ENCODE measurements around the gene IL11. TPM values are rescaled to one million over a fixed set of nuclear protein-coding genes. Genes with fewer than 3 reads are reported as not detected.

IL11 gene
- polyA plus RNA-seq, 2 of the 4 experiments (the other 2 are of a cell fraction): 52.4 to 100.0 TPM

DNA sequence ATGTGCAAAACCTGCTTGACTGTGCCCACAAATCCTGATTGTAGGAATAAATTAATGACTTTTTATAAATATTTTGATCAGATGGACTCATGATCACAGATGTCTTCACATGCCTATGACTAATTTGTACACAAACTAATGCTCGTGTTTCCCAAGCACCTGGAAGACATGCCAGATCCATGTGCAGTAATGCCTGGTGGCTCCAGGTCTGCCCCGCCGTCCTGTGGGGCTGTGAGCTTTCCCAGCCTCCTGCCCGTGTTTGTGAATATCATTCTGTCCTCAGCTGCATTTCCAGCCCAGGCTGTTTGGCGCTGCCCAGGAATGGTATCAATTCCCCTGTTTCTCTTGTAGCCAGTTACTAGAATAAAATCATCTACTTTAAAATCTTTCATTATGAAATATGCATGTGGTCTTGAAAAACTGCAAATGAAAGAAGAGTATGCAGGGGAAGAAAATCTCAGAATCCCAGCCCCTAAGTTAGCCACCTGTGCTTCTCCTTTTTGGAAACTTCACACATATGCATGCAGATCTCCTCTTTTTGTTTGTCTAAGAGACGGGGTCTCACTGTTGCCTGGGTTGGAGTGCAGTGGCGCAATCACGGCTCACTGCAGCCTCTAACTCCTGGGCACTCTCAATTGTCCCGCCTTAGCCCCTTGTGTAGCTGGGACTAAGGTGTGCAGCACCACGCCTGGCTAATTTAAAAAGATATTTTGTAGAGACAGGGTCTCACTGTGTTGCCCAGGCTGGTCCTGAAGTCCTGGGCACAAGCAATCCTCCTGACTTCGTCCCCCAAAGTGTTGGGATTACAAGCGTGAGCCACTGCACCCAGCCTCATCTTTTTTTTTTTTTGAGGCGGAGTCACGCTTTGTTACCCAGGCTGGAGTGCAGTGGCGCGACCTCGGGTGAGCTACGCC, 21.7 kb upstream of the IL11 start (continued):
- TF ChIP-seq, protein P1, sequence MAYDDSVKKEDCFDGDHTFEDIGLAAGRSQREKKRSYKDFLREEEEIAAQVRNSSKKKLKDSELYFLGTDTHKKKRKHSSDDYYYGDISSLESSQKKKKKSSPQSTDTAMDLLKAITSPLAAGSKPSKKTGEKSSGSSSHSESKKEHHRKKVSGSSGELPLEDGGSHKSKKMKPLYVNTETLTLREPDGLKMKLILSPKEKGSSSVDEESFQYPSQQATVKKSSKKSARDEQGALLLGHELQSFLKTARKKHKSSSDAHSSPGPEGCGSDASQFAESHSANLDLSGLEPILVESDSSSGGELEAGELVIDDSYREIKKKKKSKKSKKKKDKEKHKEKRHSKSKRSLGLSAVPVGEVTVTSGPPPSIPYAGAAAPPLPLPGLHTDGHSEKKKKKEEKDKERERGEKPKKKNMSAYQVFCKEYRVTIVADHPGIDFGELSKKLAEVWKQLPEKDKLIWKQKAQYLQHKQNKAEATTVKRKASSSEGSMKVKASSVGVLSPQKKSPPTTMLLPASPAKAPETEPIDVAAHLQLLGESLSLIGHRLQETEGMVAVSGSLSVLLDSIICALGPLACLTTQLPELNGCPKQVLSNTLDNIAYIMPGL (CRISPR knock-in tag; IDR thresholded peaks at IDR 0.05; ENCODE audit: borderline replicate concordance): no peak
- TF ChIP-seq TFCP2L1 (CRISPR knock-in tag; IDR thresholded peaks at IDR 0.05) (no peak), RCOR1 (IDR thresholded peaks at IDR 0.05; ENCODE audit: low read depth, low read length) (no peak), POLR2AphosphoS2 (conservative IDR thresholded peaks at IDR 0.05; ENCODE audit: low read length) (0 out of 2 replicates have a peak, but pooled peaks have one; percentile 3), ESRRA (IDR thresholded peaks at IDR 0.05; ENCODE audit: borderline replicate concordance, low read length) (no peak), HOXB5 (CRISPR knock-in tag; IDR thresholded peaks at IDR 0.05) (no peak), NFE2L2 (conservative IDR thresholded peaks at IDR 0.05; ENCODE audit: low read length) (no peak), NPAS2 (CRISPR knock-in tag; IDR thresholded peaks at IDR 0.05; ENCODE audit: borderline replicate concordance) (no peak)
- TF ChIP-seq, protein P2, sequence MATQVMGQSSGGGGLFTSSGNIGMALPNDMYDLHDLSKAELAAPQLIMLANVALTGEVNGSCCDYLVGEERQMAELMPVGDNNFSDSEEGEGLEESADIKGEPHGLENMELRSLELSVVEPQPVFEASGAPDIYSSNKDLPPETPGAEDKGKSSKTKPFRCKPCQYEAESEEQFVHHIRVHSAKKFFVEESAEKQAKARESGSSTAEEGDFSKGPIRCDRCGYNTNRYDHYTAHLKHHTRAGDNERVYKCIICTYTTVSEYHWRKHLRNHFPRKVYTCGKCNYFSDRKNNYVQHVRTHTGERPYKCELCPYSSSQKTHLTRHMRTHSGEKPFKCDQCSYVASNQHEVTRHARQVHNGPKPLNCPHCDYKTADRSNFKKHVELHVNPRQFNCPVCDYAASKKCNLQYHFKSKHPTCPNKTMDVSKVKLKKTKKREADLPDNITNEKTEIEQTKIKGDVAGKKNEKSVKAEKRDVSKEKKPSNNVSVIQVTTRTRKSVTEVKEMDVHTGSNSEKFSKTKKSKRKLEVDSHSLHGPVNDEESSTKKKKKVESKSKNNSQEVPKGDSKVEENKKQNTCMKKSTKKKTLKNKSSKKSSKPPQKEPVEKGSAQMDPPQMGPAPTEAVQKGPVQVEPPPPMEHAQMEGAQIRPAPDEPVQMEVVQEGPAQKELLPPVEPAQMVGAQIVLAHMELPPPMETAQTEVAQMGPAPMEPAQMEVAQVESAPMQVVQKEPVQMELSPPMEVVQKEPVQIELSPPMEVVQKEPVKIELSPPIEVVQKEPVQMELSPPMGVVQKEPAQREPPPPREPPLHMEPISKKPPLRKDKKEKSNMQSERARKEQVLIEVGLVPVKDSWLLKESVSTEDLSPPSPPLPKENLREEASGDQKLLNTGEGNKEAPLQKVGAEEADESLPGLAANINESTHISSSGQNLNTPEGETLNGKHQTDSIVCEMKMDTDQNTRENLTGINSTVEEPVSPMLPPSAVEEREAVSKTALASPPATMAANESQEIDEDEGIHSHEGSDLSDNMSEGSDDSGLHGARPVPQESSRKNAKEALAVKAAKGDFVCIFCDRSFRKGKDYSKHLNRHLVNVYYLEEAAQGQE (IDR thresholded peaks at IDR 0.05): no peak

DNA sequence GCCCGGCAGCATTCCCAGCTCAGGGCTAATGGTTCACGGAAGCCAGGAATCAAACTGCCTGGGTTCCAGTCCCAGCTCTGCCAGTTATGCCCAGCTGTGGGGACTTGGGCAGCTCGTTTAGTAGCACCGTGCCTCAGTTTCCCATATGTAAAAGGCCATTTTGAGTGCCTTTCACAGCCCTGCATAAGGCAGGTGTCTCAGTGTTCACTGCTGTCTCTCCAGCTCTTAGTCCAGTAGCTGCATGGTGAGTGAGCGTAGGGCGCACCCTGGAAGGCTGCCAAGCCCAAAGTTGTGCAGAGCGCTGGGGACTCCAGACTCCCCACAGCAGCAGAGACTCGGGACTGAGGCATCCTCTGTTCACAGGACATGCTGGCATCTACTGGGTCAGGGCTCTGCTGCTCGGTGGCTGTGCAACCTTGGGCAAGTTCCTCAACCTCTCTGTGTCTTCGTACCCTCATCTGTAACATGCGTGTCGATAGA, 21.0 kb upstream of the IL11 start:
- H3K4me3 ChIP-seq: no peak overlapping the region
- peak; percentile 4 to 6; a peak in 4 of 6 replicates for ATAC-seq
- no peak for FAIRE-seq
- WGBS (ENCODE audit: missing lambda C conversion rate): 85% methylated on average over 12 of the region's 12 CpGs
- no peaks in the 10 kb centered on the region for H3K9me3 ChIP-seq
- DNase-seq (ENCODE audit: low read depth in 1 of 2, low spot score in 1 of 2): no peak
- ChIA-PET CTCF (interaction anchor here (0.8 to 7.0 kb wide), 10 partner anchors 8 to 257 kb away, joined by 3 to 38 read pairs (median 6); partner anchors contain the start of gene CCDC106), POLR2A (interaction anchor here (1.2 to 6.5 kb wide), 2 partner anchors 16 to 274 kb away, joined by 4 to 55 read pairs; partner anchors contain the start of genes PPP1R12C and UBE2S)
- peak overlapping the region; percentile 90; the same call in 2 of the 3 replicates for H3K4me2 ChIP-seq
- peaks cover 61% of the 10 kb centered on the region for H3K4me1 ChIP-seq
- peak overlapping the region in 1 of 2 experiments; percentile 99; a peak in 2 of 6 replicates for H3K27ac ChIP-seq
- TF ChIP-seq MAFK (IDR thresholded peaks at IDR 0.05; ENCODE audit: partially characterized antibody): no peak
- no peak for TF ChIP-seq EP300 (IDR thresholded peaks at IDR 0.05)
- no peak for TF ChIP-seq ZSCAN20 (CRISPR knock-in tag; IDR thresholded peaks at IDR 0.05)
- TF ChIP-seq, protein P3, sequence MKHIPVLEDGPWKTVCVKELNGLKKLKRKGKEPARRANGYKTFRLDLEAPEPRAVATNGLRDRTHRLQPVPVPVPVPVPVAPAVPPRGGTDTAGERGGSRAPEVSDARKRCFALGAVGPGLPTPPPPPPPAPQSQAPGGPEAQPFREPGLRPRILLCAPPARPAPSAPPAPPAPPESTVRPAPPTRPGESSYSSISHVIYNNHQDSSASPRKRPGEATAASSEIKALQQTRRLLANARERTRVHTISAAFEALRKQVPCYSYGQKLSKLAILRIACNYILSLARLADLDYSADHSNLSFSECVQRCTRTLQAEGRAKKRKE (CRISPR knock-in tag; IDR thresholded peaks at IDR 0.05; ENCODE audit: low read depth): no peak
- TF ChIP-seq EHMT2 (IDR thresholded peaks at IDR 0.05; ENCODE audit: low read depth): no peak
- no peak for TF ChIP-seq RFX5 (IDR thresholded peaks at IDR 0.05)
- TF ChIP-seq RARB (CRISPR knock-in tag; IDR thresholded peaks at IDR 0.05): peak; percentile 52; the same call in 1 of the 2 replicates
- TF ChIP-seq FOSL2 (IDR thresholded peaks at IDR 0.05): no peak
- no peak for TF ChIP-seq FOSL2 (CRISPR knock-in tag; IDR thresholded peaks at IDR 0.05)
- TF ChIP-seq, protein P4, sequence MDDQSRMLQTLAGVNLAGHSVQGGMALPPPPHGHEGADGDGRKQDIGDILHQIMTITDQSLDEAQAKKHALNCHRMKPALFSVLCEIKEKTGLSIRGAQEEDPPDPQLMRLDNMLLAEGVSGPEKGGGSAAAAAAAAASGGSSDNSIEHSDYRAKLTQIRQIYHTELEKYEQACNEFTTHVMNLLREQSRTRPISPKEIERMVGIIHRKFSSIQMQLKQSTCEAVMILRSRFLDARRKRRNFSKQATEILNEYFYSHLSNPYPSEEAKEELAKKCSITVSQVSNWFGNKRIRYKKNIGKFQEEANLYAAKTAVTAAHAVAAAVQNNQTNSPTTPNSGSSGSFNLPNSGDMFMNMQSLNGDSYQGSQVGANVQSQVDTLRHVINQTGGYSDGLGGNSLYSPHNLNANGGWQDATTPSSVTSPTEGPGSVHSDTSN (IDR thresholded peaks at IDR 0.05): peak; percentile 72; the same call in 1 of the 2 replicates
- TF ChIP-seq ZFP36 (IDR thresholded peaks at IDR 0.05; ENCODE audit: borderline replicate concordance, partially characterized antibody): peak; percentile 88
- TF ChIP-seq, protein P5, sequence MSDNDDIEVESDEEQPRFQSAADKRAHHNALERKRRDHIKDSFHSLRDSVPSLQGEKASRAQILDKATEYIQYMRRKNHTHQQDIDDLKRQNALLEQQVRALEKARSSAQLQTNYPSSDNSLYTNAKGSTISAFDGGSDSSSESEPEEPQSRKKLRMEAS (IDR thresholded peaks at IDR 0.05): no peak; the same call in 1 of the 2 replicates
- TF ChIP-seq HDAC2 (IDR thresholded peaks at IDR 0.05): no peak
- no peak for TF ChIP-seq ESRRA (IDR thresholded peaks at IDR 0.05; ENCODE audit: borderline replicate concordance, low read length)
- TF ChIP-seq RNF2 (IDR thresholded peaks at IDR 0.05; ENCODE audit: borderline replicate concordance, low read depth): no peak
- TF ChIP-seq TFCP2L1 (CRISPR knock-in tag; IDR thresholded peaks at IDR 0.05): peak; percentile 58; the same call in 1 of the 2 replicates
- no peak for TF ChIP-seq NR3C1 (IDR thresholded peaks at IDR 0.05)
- no peak for TF ChIP-seq SMC3 (IDR thresholded peaks at IDR 0.05)
- no peak for TF ChIP-seq MYC (IDR thresholded peaks at IDR 0.05; ENCODE audit: borderline replicate concordance, low read length)
- TF ChIP-seq ZC3H11A (IDR thresholded peaks at IDR 0.05): no peak
- no peak for TF ChIP-seq KDM5A (IDR thresholded peaks at IDR 0.05)
- TF ChIP-seq CHD4 (IDR thresholded peaks at IDR 0.05; ENCODE audit: borderline replicate concordance): 0 out of 2 replicates have a peak, but pooled peaks have one; percentile 52
- peak; percentile 49; the same call in 1 of the 2 replicates for TF ChIP-seq HOXB13 (CRISPR knock-in tag; IDR thresholded peaks at IDR 0.05; ENCODE audit: low read depth)
- no peak for TF ChIP-seq CBX8 (IDR thresholded peaks at IDR 0.05)
